ENCODE data around the gene VLDLR.

Gene VLDLR

DNA sequence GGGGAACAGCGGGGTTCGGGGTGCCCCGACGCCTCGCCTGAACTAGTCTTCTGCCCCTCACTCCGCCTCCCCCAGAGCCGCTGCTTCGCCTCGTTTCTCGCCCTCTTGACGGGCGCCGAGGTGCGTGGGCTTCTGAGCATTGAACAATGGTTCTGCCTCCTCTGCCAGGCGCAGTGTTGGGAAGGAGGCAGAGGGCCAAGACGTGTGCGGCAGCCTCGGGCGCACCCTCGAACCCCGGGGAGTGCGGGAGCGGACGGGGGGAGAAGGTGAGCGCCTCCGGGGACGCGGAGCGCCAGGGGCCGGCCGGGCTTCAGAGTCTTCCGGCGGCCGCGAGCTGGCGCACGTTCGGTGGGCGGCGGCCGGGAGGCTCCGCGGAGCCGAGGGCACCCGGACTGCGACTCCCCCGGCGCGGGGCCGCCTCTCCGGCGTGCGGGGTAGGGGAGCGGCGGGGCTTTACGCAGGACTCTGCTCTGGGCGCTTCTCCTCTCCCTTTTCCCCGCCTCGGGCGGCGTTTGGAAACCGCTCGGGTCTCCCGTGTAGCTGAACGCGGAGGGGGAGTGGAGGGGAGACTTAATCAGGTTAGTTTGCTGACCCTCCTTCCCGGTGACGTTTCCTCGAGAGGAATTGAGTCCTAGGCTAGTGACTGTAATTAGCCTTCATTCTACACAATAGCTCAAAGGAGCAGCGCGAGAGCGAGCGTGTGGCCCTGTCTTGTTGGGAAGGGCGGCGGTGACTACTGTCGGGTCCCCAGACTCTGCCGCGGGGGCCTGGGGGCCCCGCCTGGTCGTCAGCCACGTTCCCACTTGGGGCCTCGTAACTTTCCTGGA is 1.1 kb downstream of the VLDLR start:
- DNase-seq (ENCODE audit: low spot score), result no peak

DNA sequence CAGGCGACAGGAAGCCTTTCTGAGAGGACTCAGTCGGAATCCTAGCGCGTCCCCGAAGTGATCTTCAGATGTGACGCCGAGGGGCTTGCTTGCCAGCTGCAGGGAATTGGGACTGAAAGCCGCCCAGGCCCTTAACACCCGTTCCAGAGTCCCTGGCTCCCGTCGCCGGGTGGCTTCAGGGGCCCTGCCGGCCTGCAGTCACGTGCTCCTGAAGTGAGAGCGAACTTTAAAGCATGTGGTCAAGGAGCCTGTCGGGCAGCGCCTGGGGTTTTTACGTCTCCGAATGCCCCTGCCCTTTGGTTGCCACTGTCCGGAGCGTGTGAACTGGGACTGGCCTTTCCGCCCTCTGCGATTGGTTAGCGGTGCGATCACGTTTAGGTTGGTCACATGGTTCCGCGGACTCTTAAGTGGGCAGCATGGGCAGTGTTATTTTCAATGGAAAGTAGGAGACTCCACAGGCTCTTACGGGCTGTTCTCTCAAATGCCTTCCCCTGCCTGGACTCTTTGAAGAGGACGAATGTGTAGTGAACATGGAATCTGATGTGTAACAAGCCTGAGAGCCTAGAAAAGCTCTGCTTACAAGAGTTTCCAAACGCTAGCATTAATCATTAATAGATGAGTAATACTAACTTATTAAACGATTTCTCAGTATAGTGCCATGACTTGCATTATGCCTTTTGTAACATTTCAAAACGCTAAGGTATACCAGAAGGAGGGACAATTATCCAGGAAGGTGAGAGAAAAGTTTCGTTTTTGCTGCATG is 1.9 kb downstream of the VLDLR start:
- DNase-seq (ENCODE audit: low spot score), result no peak

DNA sequence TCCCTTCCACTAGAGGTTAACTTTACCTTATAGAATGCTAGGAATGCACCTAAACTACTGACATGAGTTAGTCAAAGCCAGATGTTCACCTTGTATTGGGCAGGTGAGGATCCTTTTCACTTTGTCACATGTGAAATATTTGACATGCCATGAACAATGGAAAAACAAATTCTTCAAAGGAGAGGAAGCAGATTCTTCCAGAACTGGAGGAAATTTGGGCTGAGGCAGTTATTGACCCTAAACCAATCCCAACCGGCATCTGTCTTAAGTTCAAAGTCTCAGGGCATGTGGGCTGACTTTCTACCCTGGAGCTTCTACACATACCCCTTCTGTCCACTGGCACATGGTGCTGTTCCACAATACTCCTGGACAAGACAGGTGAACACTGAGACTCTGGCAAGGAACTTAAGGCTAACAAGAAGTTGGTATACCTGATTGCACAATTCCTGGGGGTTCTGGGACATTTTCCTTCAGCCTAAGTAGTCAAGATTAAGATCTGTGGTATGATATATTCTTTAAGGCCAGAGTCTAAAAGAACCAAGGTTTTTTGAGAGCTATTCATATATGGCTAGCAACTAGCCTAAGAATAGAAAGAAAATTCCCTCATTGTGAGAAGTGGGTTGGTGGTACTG is 2.6 kb downstream of the VLDLR start:
- no peak for DNase-seq (ENCODE audit: low spot score)

DNA sequence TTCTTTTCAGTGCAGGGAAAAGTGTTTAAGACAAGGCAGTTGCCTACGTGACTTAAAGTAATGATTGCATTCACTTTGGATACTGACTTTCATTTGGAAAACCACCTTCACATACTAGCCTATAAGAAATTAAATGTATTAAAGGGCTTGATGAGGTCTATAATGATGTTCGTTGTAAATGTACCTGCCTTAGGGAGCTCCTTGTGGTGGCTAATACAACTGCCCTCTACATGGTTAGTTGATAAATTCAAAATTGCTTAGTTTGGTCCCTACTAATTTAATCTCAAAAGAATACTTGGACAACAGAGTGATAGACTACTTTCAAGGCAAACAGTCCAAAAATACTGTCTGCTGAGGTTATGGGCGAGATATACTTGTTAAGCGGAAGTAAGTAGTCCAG is 3.8 kb downstream of the VLDLR start:
- DNase-seq (ENCODE audit: low spot score), result no peak

DNA sequence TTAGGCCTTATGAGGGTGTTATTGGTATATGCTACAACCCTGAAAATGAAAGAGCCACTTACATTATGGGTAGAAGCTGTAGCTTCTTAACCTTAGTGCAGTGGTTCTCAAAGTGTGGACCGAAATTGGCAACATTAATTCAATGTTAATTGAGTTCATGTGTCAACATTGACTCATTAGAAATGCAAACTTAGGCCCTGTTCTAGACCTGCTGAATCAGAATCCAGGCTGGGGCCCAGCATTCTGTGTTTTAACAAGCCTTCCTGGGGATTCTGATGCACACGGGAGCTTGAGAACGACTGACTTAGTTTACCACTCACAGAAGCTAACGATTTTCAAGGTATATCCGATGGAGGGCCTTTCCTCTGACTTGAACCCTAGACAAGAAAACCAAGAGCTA is 7.3 kb downstream of the VLDLR start:
- DNase-seq (ENCODE audit: low spot score), result no peak

DNA sequence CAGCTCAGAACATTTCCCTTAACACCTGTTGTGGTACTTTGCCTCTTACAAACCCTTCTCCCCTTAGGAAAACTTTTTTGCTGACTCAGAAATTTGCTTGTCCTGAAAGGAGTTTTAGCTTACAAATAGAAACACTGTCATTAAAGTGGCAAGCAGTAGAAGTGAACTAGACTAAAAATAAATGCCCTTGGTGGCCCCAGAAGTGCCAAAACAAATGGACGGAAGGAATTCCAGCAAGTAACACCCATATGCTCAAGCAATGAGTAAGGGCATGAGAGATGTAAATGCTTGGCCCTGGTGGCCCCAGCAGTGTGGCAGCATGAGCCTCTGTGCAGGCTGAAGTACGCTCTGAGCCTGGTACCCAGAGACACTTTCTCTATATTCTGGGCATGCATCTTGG is 8.6 kb downstream of the VLDLR start:
- DNase-seq (ENCODE audit: low spot score), result no peak

DNA sequence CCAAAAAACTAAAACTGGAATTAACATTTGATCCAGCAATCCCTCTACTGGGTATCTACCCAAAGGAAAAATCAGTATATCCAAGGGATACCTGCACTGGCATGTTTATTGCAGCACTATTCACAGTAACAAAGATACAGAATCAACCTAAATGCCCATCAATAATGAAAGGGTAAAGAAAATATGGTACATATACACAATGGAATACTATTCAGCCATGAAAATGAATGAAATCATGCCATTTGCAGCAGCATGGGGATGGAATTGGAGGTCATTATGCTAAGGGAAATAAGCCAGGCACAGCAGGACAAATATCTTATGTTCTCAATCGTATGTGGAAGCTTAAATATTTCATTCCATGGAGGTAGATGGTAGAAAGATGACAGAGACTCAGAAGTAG is 9.7 kb downstream of the VLDLR start:
- DNase-seq (ENCODE audit: low spot score), result no peak

DNA sequence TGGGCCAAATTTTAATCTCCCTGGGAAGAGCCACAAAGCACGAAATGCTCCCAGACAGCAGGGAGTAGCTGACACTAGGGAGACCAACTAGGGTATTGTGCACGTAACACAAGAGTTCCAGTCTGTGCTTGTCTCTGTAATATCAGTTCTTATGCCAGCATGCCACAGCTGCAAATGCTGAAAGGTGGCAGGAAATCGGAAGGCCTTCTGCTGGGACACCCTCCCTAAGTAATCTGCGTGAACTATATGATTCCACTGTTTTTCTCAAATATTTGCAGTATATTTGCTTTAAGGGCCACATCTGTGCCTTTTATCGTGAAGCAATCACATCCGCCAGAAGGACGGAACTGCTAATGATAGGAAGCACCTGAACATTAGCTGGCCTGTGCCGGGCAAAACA is 12.6 kb downstream of the VLDLR start:
- no peak for DNase-seq (ENCODE audit: low spot score)

DNA sequence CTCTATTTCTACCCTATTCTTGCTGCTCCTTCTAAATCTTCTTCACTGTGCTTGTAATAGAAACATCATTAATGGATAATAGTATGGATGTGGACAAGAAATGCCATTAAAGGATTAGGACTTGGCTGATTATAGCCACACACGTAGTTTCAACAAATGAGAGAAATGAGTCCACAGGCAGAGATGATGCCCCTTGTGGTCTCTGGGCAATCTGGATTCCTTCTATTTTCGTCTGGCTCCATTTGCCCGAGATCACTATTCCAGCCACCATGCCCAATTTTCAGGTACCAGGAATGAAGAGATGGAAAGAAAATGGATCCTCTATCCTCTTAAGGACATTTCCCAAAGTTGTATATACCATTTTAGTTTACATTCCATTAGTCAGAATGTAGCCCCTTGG is 13.2 kb downstream of the VLDLR start:
- DNase-seq (ENCODE audit: low spot score), result no peak

DNA sequence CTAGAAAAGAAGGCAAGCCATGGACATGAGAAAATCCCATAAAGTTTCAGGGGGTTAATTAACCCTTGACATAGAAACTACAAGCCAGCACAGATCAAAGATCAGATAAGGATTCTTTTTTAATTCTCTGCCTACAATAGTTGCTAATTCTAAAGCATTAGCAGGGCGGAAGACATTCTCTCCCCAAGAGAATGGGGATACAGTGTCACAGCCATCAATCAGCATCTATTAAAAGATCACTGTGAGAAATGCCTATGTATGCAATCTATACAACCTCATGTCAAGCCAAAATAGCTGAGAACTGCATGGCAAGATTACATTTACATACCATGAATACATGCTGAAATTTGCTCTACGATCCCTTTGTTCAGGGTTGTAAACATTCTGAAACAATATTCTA is 14.3 kb downstream of the VLDLR start:
- DNase-seq (ENCODE audit: low spot score), result no peak

DNA sequence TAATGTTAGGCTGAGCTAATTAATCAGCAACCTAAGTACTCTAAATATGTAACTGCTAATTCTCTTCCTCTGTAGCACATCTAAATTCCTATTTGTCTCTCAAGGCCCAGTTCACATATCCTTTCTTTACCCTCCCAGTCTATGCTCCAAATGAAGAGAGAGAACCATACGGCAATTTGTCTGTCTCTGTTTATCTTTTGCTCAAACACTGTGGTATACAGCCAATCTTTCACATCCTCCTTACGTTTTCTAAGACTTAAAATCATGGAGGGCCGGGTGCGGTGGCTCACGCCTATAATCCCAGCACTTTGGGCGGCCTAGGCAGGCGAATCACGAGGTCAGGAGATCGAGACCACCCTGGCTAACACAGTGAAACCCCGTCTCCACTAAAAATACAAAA is 15.8 kb downstream of the VLDLR start:
- DNase-seq (ENCODE audit: low spot score), result no peak

DNA sequence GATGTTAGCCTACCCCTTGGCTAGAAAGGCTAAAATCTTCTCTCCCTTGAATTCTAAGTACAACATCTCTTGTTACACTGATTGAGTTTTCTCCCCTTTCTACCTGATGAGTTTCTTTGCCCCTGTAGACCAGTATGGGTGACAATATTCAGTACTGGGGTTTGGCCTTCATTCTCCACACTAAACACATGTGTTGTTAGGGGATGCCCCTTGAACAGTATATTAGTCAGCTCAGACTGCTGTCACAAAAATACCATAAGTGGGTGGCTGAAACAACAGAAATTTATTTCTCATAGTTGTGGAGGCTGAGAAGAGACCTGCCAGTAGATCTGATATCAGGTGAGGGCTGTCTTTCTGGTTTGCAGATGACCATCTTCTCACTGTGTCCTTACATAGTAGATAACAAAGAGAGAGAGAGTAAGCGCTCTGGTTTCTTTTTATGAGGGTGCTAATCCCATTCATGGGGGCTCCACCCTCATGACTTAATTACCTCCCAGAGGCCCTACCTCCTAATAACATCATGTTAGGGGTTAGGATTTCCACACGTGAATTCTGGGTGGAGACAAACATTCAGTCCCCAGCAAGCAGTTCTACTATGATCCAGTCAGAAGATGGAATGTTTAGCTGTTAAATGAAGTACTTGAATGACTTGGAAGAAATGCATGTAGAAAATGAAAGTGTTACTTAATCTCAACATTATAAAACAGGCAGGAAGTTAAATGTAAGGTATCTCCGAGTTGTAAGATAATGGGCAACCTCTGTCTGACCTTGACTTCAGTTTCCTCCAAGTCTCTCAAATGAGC is 17.5 kb downstream of the VLDLR start:
- DNase-seq (ENCODE audit: low spot score), result no peak

DNA sequence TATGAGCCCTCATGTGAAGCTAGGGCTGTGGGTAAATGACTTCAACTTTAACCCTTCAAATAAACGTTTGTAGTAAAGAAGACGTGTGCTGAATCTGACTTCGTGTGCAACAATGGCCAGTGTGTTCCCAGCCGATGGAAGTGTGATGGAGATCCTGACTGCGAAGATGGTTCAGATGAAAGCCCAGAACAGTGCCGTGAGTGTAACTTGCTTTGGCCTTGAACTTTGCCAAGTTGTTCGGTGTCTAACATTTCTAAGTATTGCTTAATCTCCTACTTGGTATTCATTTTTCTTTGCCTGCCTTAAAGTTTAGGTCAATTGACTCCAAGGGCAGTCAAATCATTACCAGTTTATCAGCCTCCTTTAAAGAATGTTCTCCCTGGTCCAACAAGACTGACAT is 18.2 kb downstream of the VLDLR start:
- no peak for DNase-seq (ENCODE audit: low spot score)

DNA sequence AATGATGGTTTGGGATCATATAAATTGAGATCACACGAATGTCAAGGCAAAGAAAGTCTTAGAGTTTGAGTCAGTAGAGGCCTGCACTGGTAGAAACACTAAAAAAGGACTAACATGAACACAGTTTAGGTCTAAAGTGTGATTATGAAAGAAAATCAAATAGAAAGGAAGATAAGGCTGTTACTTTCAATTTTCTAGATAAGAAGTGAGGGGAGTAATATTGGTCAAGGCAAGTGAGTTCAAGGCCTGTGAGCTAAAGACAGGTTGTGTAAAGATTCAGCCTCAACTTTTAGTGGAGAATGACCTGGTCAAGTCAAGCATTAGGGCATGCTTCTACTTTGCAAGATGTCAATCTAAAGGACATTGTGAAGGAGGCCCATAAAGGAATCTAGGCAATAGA is 19.0 kb downstream of the VLDLR start:
- no peak for DNase-seq (ENCODE audit: low spot score)

DNA sequence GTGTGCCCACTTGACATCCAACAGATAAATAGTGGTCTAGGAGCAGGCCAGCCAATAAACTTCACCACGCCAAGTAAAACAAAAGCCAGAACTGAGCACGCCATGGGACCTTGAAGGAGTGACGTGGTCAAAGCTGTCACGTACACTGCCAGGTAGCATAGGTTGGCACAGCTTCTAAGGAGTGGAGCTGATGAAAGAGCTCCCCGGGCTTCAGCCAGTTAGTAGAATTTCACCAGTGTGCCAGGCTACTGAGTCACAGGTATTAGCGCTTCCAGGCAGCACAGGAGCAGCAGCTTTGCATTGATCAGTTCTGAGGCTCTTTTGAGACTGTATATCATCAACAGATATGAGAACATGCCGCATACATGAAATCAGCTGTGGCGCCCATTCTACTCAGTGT is 19.4 kb downstream of the VLDLR start:
- no peak for DNase-seq (ENCODE audit: low spot score)

DNA sequence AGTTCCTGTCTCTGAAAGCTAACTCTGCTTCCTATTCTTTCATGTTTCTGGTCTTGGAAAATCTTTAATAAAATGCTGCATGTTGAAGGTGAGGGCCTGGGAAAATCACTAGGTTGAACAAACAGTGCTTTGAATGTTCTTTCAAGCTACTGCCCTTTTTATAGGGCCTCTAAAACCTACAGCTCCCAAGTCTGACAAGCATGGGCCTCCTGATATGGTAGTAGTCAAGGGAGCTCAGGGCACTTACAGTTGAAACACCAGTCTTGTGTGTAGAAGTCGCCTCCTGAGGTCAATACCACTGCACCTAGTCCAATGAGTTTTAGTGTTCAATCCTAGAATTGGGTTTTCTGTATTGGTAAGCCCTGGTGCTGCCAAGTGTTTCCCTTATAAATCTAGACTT is 20.5 kb downstream of the VLDLR start:
- DNase-seq (ENCODE audit: low spot score), result no peak

DNA sequence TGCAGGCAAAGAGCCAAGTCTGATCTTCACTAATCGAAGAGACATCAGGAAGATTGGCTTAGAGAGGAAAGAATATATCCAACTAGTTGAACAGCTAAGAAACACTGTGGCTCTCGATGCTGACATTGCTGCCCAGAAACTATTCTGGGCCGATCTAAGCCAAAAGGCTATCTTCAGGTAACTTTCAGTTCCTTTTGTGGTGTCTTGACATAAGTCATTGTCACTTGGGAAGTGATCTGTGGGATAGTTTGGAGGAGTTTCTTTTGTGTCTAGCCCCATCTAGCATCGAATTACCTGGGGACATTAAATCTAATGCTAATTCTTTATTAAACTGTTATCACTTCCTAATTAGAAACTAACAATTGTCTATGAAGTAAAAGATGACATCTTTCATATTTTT is 24.0 kb downstream of the VLDLR start:
- no peak for DNase-seq (ENCODE audit: low spot score)

DNA sequence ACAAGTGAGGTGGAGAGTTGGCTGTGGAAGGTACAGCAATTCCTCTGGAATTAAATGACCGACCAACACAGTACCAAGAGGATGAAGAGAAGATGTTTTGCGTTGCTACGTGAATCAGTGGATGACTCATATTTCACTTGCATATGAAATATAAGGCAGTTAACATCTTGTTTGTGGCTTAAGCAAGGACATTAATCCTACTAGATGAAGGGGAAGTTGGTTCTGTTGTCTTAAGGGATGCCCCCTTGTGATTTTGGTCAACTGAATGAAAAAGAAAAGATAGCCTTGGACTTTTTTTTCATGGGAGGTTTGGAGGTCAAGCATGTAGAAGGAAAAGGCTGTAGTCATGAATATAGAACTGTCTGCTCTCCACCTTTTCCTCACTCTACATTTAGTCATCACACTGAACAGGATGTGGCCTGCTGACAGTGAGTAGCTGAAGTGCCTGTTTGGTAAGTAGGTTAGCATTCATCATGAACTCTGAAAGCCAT is 33.9 kb downstream of the VLDLR start:
- DNase-seq (ENCODE audit: low spot score), result no peak

DNA sequence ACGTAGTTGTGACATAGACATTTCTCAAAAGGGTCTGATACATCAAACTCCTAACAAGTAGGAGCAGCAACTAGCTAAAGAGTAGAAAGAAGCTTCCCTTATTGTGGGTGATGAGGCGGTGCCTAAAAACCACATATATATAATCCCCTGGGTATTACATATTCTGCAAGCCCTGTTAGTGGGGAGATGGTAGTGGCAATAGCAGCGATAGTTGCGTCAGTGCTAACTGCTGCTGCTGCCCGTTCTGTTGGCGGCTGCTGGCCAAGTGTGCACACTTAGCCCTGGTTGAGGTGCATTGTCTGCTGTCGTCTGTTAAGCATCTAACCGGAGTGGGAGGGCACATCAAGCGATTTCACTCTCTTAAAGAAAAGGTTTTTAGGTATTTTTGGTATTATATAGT is 35.8 kb downstream of the VLDLR start:
- DNase-seq (ENCODE audit: low spot score), result no peak

DNA sequence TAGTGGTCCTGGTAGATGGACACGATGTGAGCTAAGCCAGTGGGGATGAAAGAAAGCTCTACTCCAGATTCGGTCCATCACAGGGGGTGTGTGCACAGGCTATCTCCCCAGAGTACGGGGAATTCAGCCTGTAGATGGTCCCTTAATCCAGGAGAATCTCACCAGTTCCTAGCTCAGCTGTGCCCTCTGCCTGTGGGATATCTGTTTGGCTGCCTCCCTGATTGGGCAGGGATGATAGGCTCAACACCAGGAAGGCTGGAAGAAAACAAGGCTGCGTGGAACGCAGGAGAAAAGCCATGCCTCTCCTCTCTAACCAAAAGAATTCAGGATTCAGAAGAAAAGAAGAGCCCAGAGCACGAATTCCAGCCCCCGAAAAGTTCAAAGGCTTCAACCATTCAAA is 40.9 kb downstream of the VLDLR start:
- DNase-seq (ENCODE audit: low spot score), result no peak

DNA sequence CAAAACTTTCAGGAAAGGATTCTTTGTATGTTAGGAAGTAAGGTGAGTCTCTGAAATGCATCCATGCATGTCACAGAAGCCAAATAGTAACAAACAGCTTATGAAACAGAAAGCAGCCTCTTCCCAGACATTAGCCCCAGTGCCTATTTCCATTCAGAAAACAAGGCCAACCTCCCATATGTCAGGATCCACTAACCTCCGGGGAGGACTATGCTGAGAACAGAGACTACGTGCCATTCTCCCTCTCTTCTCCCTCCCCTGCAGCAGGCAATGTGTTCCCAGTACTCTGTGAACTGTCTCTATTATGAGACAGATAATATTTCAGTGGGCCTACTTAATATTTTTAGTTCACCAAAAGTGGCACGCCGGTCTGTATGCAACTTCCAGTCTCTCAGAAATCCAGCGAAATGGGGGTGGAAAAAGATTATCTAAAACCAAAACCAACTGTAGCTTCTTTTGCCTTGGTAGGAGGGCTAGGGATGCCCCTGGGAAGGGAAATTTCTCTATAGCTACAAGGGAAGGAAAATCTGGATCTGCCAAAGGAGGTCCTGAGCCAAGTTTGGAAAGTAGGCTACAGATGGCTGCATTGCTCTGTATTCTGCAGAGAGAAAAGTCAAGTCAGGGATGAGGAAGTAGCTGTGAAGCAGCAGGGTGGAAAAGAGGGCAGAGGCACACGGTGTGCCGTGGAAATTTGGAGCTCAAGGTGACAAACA is 42.0 kb downstream of the VLDLR start:
- no peak for DNase-seq (ENCODE audit: low spot score)
